GM13976 (cell line): ENCODE results near the gene SKIDA1.

Experiments used
- DNase-seq: peaks from one replicate; pipeline ENCODE4 v3.0.0; 2012; ENCODE audit warnings: low spot score
- CTCF ChIP-seq: IDR thresholded peaks from 2 replicates; pipeline ENCODE4 v1.5.1; 2012; ENCODE audit warnings: borderline replicate concordance, mild to moderate bottlenecking; ENCODE audit not compliant: insufficient read depth; ENCODE audit errors: extremely low read depth, missing control alignments, control extremely low read depth
- in situ Hi-C: fragments of 300-500 bp; cut with MboI; formaldehyde crosslinking; loops from one replicate; pipeline ENCODE4 v1.12.0; 2022; ENCODE audit warnings: low sequenced_read_pairs, mixed read lengths, inconsistent platforms; ENCODE audit not compliant: unreplicated experiment

Gene SKIDA1

GRCh38 chr10:21519941-21520436 lies 5.5 kb downstream of the SKIDA1 start:
- in situ Hi-C loops = loop anchor here (25.0 kb wide), 1 partner anchor 417 kb away; no protein-coding TSS in a partner anchor
- TF ChIP-seq CTCF = no peak
- no peak for DNase-seq

GRCh38 chr10:21519397-21519933 lies 6.0 kb downstream of the SKIDA1 start:
- DNase-seq = no peak
- in situ Hi-C loops = loop anchor here (25.0 kb wide), 1 partner anchor 418 kb away; no protein-coding TSS in a partner anchor
- TF ChIP-seq CTCF = no peak

- TF ChIP-seq CTCF = no peak
- in situ Hi-C loops = loop anchor here (25.0 kb wide), 1 partner anchor 418 kb away; no protein-coding TSS in a partner anchor
- DNase-seq = no peak
Observed at GRCh38 chr10:21518641-21519396, 6.7 kb downstream of the SKIDA1 start.

GRCh38 chr10:21518149-21518640 lies 7.3 kb downstream of the SKIDA1 start:
- in situ Hi-C loops = loop anchor here (25.0 kb wide), 1 partner anchor 419 kb away; no protein-coding TSS in a partner anchor
- TF ChIP-seq CTCF = no peak
- DNase-seq = no peak

GRCh38 chr10:21517134-21518031 lies 8.1 kb downstream of the SKIDA1 start:
- no peak for DNase-seq
- in situ Hi-C loops = loop anchor here (25.0 kb wide), 1 partner anchor 420 kb away; no protein-coding TSS in a partner anchor

More at GRCh38 chr10:21517134-21518031, 8.1 kb downstream of the SKIDA1 start:
- no peak for TF ChIP-seq CTCF
